Common myeloid progenitor, CD34-positive (primary cell): ENCODE results near the gene EIF4G2.

Experiments
- CTCF ChIA-PET: fragments of 350-600 bp; sonication (Branson Sonifier 250); formaldehyde crosslinking; loops from one replicate; lab custom pipeline; 2021; ENCODE audit warnings: antibody characterized with exemption; lab: Charles Lee
- POLR2A ChIA-PET: fragments of 350-600 bp; sonication (Branson Sonifier 250); formaldehyde crosslinking; loops from one replicate; lab custom pipeline; 2021; ENCODE audit warnings: antibody characterized with exemption; lab: Charles Lee
- DNase-seq, 3 donors: peaks; one replicate each; pipeline versions ENCODE4 v3.0.0 to v3.0.0-alpha.2; 2013
- H3K27ac ChIP-seq, 2 experiments: 1 replicate in 1 of 2; 2 replicates in 1 of 2; pipeline ENCODE4 v1.7.0; 2013; ENCODE audit warnings: inconsistent platforms in 2 of 2, low read length in 2 of 2, mild to moderate bottlenecking in 2 of 2, low read depth in 1 of 2, moderate library complexity in 1 of 2; ENCODE audit not compliant: severe bottlenecking in 2 of 2, insufficient read depth in 1 of 2, poor library complexity in 1 of 2
- H3K27me3 ChIP-seq, 5 experiments: replicated peaks in 2 of 5; 1 replicate in 3 of 5; 2 replicates in 2 of 5; pipeline versions ENCODE4 v1.6.1 to v1.7.0; 2013; ENCODE audit warnings: low read length in 4 of 5, mild to moderate bottlenecking in 2 of 5, moderate library complexity in 2 of 5, inconsistent platforms in 1 of 5; ENCODE audit not compliant: insufficient read depth in 5 of 5, control insufficient read depth in 4 of 5
- H3K36me3 ChIP-seq, 4 experiments: 1 replicate in 2 of 4; 2 replicates in 2 of 4; pipeline versions ENCODE4 v1.6.1 to v1.7.0; 2013; ENCODE audit warnings: low read length in 3 of 4, control low read depth in 1 of 4, mild to moderate bottlenecking in 1 of 4; ENCODE audit not compliant: control insufficient read depth in 4 of 4, insufficient read depth in 4 of 4
- H3K4me1 ChIP-seq, 4 experiments: 1 replicate in 3 of 4; 2 replicates in 1 of 4; pipeline versions ENCODE4 v1.6.1 to v1.7.1; 2013; ENCODE audit warnings: low read length in 3 of 4, mild to moderate bottlenecking in 3 of 4, control low read depth in 1 of 4, inconsistent platforms in 1 of 4, moderate library complexity in 1 of 4; ENCODE audit not compliant: control insufficient read depth in 4 of 4, insufficient read depth in 4 of 4; ENCODE audit errors: control extremely low read depth in 1 of 4
- H3K4me3 ChIP-seq, 7 experiments: 1 replicate in 4 of 7; 2 replicates in 3 of 7; pipeline versions ENCODE4 v1.5.1 to v1.7.0; 2013; ENCODE audit warnings: mild to moderate bottlenecking in 7 of 7, low read length in 6 of 7, moderate library complexity in 6 of 7, inconsistent platforms in 2 of 7, low read depth in 2 of 7, control low read depth in 1 of 7; ENCODE audit not compliant: insufficient read depth in 4 of 7, control insufficient read depth in 1 of 7; ENCODE audit errors: extremely low read depth in 1 of 7
- H3K9me3 ChIP-seq, 5 experiments: 1 replicate in 4 of 5; 2 replicates in 1 of 5; pipeline versions ENCODE4 v1.6.1 to v1.7.1; 2013; ENCODE audit warnings: low read length in 4 of 5, mild to moderate bottlenecking in 2 of 5, inconsistent platforms in 1 of 5, low read depth in 1 of 5, moderate library complexity in 1 of 5; ENCODE audit not compliant: control insufficient read depth in 4 of 5, insufficient read depth in 2 of 5; ENCODE audit errors: control extremely low read depth in 1 of 5
- WGBS: methylation state at CpG from one replicate; pipeline ENCODE4 v1.1.5; 2013; ENCODE audit not compliant: insufficient coverage; 5-methylcytosine and 5-hydroxymethylcytosine counted together

EIF4G2 gene

DNA sequence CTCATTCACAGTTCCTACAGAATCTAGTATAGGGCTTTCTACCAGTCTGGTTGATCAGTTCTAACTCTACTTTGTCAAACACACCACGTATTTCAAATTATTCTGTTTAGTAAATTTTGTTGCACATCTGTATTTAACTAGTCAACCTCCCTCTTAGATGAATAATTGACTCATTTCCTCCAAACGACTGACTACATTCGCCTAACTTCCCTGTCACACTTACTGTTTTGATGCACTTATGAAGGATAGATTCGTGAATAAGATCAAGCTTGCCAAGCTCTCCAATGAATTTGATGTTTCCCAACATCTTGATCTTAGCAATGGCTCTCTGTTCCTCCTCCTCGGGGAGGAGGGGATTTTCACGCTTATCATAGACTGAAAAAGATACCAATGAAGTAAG, 5.0 kb downstream of the EIF4G2 start:
- WGBS, result 76% methylated on average over 3 of the region's 6 CpGs
- no peak overlapping the region for H3K27ac ChIP-seq
- H3K9me3 ChIP-seq, result no peaks in the 10 kb centered on the region
- no peaks in the 10 kb centered on the region for H3K27me3 ChIP-seq
- no peak for DNase-seq
- ChIA-PET CTCF (interaction anchor here (1.1 to 6.8 kb wide), 8 partner anchors 11 to 130 kb away, joined by 3 to 43 read pairs (median 6); no protein-coding TSS in a partner anchor), POLR2A (interaction anchor here (0.6 to 1.7 kb wide), 4 partner anchors 11 to 187 kb away, joined by 3 to 4 read pairs (median 3); partner anchors contain the start of gene ZBED5)
- H3K4me3 ChIP-seq, result no peak overlapping the region
- H3K4me1 ChIP-seq, result peaks cover 6 to 25% (median 15%) of the 10 kb centered on the region in 4 experiments
- H3K36me3 ChIP-seq, result peaks cover 61 to 86% (median 75%) of the 10 kb centered on the region in 4 experiments

DNA sequence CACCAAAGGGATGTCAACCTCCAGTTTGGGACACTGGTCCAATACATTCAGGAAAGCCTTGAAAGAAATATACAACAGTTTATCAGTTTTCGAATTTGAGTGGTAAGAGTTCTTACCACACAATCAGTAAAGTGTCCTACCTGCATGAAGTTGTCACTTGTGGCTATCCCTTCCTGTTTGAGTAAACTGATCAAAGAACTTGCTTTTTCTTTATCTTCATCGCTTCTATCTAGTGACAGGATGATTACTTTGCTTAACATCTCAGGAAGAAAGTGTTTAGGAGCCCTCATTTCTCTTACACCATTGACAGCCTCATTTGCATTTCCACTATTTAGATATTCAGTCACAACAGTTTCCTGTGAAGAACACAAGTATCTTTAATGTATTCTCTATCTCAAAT, 8.4 kb downstream of the EIF4G2 start:
- 88% methylated on average over 1 of the region's 2 CpGs for WGBS

DNA sequence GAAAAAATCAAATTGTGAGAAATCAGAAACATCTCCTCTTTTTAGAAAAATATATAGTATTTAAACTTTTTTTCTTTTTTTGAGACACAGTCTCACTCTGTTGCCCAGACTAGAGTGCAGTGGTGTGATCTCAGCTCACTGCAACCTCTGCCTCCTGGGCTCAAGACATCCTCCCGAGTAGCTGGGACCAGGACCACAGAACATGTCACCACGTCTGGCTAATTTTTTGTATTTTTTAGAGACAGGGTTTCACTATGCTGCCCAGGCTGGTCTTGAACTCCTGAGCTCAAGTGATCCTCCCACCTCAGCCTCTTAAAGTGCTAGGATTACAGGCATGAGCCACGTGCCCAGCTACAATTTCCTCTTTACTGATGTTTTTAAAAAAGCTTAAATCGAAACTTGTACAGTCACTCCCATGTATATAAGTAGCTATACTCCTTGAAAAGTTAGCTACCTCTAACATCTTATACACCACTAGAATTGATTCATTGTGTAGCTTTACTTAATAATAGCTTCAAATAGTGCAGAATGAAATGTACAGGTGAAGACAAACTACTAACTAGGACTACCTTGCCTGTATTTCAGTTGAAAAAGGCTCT, 10.3 kb downstream of the EIF4G2 start:
- Histone ChIP-seq H3K27me3 (no peaks in the 10 kb centered on the region), H3K4me3 (no peak overlapping the region), H3K9me3 (no peaks in the 10 kb centered on the region), H3K27ac (peak overlapping the region in 1 of 2 experiments; percentile 20), H3K36me3 (peaks cover 49 to 73% (median 65%) of the 10 kb centered on the region in 4 experiments), H3K4me1 (peaks cover 0 to 6% (median 4%) of the 10 kb centered on the region in 4 experiments)
- DNase-seq, result no peak
- CTCF ChIA-PET, result interaction anchor here (0.7 to 1.8 kb wide), 6 partner anchors 8 to 225 kb away, joined by 3 to 4 read pairs (median 4); partner anchors contain the start of genes EIF4G2 and ZBED5
- WGBS, result 92% methylated on average over 2 of the region's 4 CpGs
- POLR2A ChIA-PET, result no interaction called here

More for the DNA sequence above, 8.4 kb downstream of the EIF4G2 start:
- Histone ChIP-seq H3K4me1 (peaks cover 0 to 5% (median 2%) of the 10 kb centered on the region in 4 experiments), H3K9me3 (no peaks in the 10 kb centered on the region), H3K4me3 (no peak overlapping the region), H3K27me3 (no peaks in the 10 kb centered on the region), H3K27ac (no peak overlapping the region), H3K36me3 (peaks cover 66 to 92% (median 81%) of the 10 kb centered on the region in 4 experiments)
- ChIA-PET POLR2A (interaction anchor here (1.4 kb wide), 2 partner anchors 8 to 14 kb away, joined by 3 to 5 read pairs; partner anchors contain the start of gene EIF4G2), CTCF (interaction anchor here (0.7 to 6.8 kb wide), 5 partner anchors 8 to 1001 kb away, joined by 3 to 43 read pairs (median 4); partner anchors contain the start of gene EIF4G2)
- no peak for DNase-seq

DNA sequence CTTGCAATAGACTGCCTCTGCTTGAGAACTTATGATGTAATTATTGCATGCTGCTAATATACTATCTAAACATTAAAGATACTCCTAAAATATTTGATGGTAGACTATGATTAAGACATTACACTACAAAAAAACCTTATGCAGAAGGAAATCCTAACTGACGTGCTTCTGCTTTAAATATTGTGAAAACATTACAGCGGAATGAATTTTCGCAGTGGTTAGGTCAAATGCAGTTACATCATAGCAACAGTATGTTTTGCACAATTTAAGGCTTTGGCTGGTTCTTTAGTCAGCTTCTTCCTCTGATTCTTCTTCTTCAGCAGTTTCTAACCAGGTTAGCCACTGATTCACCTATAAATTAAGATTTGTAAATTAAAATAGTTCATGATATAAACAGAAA, 11.2 kb downstream of the EIF4G2 start:
- 100% methylated on average over 2 of the region's 3 CpGs for WGBS
- H3K36me3 ChIP-seq, result peaks cover 40 to 64% (median 57%) of the 10 kb centered on the region in 4 experiments
- CTCF ChIA-PET, result interaction anchor here (1.8 kb wide), 1 partner anchor 226 kb away, joined by 4 read pairs; no protein-coding TSS in a partner anchor

DNA sequence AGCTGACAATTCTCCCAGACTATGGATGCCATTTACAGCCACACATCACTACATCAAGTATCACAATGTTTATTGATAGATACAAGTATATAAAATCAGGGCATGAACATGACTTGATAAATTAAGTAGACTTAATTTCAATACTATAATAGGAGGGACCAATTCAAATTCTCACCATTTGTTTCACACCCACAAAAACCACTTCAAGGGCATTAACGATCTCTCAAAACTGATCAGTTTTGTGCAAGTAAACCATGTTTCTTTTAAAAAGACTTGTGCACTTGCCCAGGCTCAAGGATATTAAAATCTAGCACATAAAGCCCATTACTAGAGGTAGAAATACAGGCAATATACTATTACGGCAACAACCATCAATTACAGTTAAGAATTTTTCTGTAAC, 11.7 kb downstream of the EIF4G2 start:
- no peak for DNase-seq
- H3K4me3 ChIP-seq, result no peak overlapping the region
- ChIA-PET POLR2A (interaction anchor here (0.8 kb wide), 1 partner anchor 11 kb away, joined by 3 read pairs; the partner anchor contains the start of gene EIF4G2), CTCF (interaction anchor here (1.3 to 1.9 kb wide), 5 partner anchors 8 to 226 kb away, joined by 3 to 8 read pairs (median 5); no protein-coding TSS in a partner anchor)
- H3K4me1 ChIP-seq, result peaks cover 0 to 15% (median 6%) of the 10 kb centered on the region in 4 experiments
- H3K27me3 ChIP-seq, result no peaks in the 10 kb centered on the region
- H3K27ac ChIP-seq, result no peak overlapping the region
- no peaks in the 10 kb centered on the region for H3K9me3 ChIP-seq
- 100% methylated on average over 2 of the region's 2 CpGs for WGBS
- peaks cover 35 to 59% (median 51%) of the 10 kb centered on the region in 4 experiments for H3K36me3 ChIP-seq

More for the DNA sequence above, 11.2 kb downstream of the EIF4G2 start:
- no peak for DNase-seq
- H3K27ac ChIP-seq, result no peak overlapping the region
- peaks cover 0 to 15% (median 5%) of the 10 kb centered on the region in 4 experiments for H3K4me1 ChIP-seq
- H3K4me3 ChIP-seq, result no peak overlapping the region
- H3K9me3 ChIP-seq, result no peaks in the 10 kb centered on the region
- no peaks in the 10 kb centered on the region for H3K27me3 ChIP-seq
- POLR2A ChIA-PET, result no interaction called here

DNA sequence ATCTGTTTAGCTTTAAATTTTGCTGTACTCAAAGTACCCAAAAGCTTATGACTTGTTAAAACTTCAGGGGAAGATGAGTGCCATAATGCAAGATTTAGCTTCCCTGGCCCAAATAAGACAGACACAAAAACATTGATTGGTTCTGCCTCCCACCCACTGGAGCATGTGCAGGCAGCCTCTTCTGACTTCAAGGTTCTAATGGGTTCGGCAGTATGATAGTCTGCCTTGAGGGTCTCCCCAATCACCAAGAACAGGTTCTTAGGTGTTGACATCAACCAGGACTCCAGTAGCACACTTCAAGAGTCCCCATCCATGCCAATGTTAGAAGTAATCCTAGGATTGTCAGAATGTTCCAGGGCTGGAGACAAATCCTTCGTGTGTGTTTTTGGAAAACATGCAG, 12.5 kb downstream of the EIF4G2 start:
- CTCF ChIA-PET, result interaction anchor here (0.9 to 1.9 kb wide), 8 partner anchors 9 to 227 kb away, joined by 3 to 8 read pairs (median 4); no protein-coding TSS in a partner anchor
- H3K4me1 ChIP-seq, result peaks cover 0 to 15% (median 6%) of the 10 kb centered on the region in 4 experiments
- POLR2A ChIA-PET, result interaction anchor here (0.8 to 1.4 kb wide), 4 partner anchors 12 to 61 kb away, joined by 3 to 4 read pairs (median 4); partner anchors contain the start of gene EIF4G2
- H3K4me3 ChIP-seq, result no peak overlapping the region
- DNase-seq, result peak in 1 of 3 donors; percentile 19
- peaks cover 30 to 51% (median 44%) of the 10 kb centered on the region in 4 experiments for H3K36me3 ChIP-seq
- peaks cover 0 to 4% (median 0%) of the 10 kb centered on the region in 5 experiments for H3K27me3 ChIP-seq
- H3K9me3 ChIP-seq, result no peaks in the 10 kb centered on the region
- 91% methylated on average over 1 of the region's 2 CpGs for WGBS
- no peak overlapping the region for H3K27ac ChIP-seq
